Measurements from ENCODE around the gene KRTAP10-12.
"Not testable (repeated sequence)": the region's sequence is repeated elsewhere in the genome, so short reads cannot be mapped to it uniquely, and the experiment has no call there.

KRTAP10-12 gene

GRCh38 chr21:44686000-44686781, 10.8 kb upstream of the KRTAP10-12 start:
- no peak for ATAC-seq
- TF ChIP-seq TSHZ2 (CRISPR knock-in tag; IDR thresholded peaks at IDR 0.05), result no peak

GRCh38 chr21:44686843-44687561, 10.0 kb upstream of the KRTAP10-12 start:
- no peak for ATAC-seq
- TF ChIP-seq ZFP3 (CRISPR knock-in tag; IDR thresholded peaks at IDR 0.05) (no peak), POU6F1 (CRISPR knock-in tag; IDR thresholded peaks at IDR 0.05; ENCODE audit: borderline replicate concordance, low read depth) (no peak), PPARA (CRISPR knock-in tag; IDR thresholded peaks at IDR 0.05; ENCODE audit: borderline replicate concordance) (no peak)

GRCh38 chr21:44687671-44688070, 9.3 kb upstream of the KRTAP10-12 start:
- ATAC-seq, result no peak
- TF ChIP-seq RARB (CRISPR knock-in tag; IDR thresholded peaks at IDR 0.05), result no peak
- TF ChIP-seq TOX (CRISPR knock-in tag; IDR thresholded peaks at IDR 0.05; ENCODE audit: borderline replicate concordance), result no peak
- no peak for TF ChIP-seq CSRNP3 (CRISPR knock-in tag; IDR thresholded peaks at IDR 0.05)
- TF ChIP-seq TSHZ2 (CRISPR knock-in tag; IDR thresholded peaks at IDR 0.05), result no peak
- TF ChIP-seq ZNF70 (CRISPR knock-in tag; IDR thresholded peaks at IDR 0.05), result no peak
- TF ChIP-seq PPARA (CRISPR knock-in tag; IDR thresholded peaks at IDR 0.05; ENCODE audit: borderline replicate concordance), result no peak
- no peak for TF ChIP-seq CSDC2 (CRISPR knock-in tag; IDR thresholded peaks at IDR 0.05)
- no peak for TF ChIP-seq ZFP3 (CRISPR knock-in tag; IDR thresholded peaks at IDR 0.05)

- ATAC-seq, result not testable (repeated sequence)
Observed at GRCh38 chr21:44689740-44690139, 7.2 kb upstream of the KRTAP10-12 start.

GRCh38 chr21:44691686-44692085, 5.3 kb upstream of the KRTAP10-12 start:
- ATAC-seq, result no peak
- TF ChIP-seq ISL1 (CRISPR knock-in tag; IDR thresholded peaks at IDR 0.05) (no peak), RARB (CRISPR knock-in tag; IDR thresholded peaks at IDR 0.05) (no peak), ZNF70 (CRISPR knock-in tag; IDR thresholded peaks at IDR 0.05) (no peak), TOX (CRISPR knock-in tag; IDR thresholded peaks at IDR 0.05; ENCODE audit: borderline replicate concordance) (no peak), CSRNP3 (CRISPR knock-in tag; IDR thresholded peaks at IDR 0.05) (no peak), CREB5 (CRISPR knock-in tag; IDR thresholded peaks at IDR 0.05; ENCODE audit: low read depth) (no peak), GLIS3 (CRISPR knock-in tag; IDR thresholded peaks at IDR 0.05) (no peak), PATZ1 (CRISPR knock-in tag; IDR thresholded peaks at IDR 0.05; ENCODE audit: borderline replicate concordance) (no peak), ZFP30 (CRISPR knock-in tag; IDR thresholded peaks at IDR 0.05) (no peak), OSR1 (CRISPR knock-in tag; IDR thresholded peaks at IDR 0.05) (no peak), ZNF565 (CRISPR knock-in tag; conservative IDR thresholded peaks at IDR 0.05; ENCODE audit: low read depth) (no peak), BACH2 (CRISPR knock-in tag; IDR thresholded peaks at IDR 0.05; ENCODE audit: borderline replicate concordance) (no peak), TCF4 (CRISPR knock-in tag; IDR thresholded peaks at IDR 0.05; ENCODE audit: borderline replicate concordance) (no peak), ZFP3 (CRISPR knock-in tag; IDR thresholded peaks at IDR 0.05) (no peak)

Measured in SK-N-SH treated with all-trans-retinoic acid at 6 μM for 48 hours (cell line).